Transverse colon (tissue), 4 donors: ENCODE measurements around the gene NUCB2.

Source experiments
- CTCF ChIP-seq, 5 experiments: fragments of 200-600 bp in 3 of 5; fragments of 450-650 bp in 2 of 5; sonication (generic) in 3 of 5; IDR thresholded peaks; 1 replicate in 2 of 5; 2 replicates in 3 of 5; pipeline ENCODE4 v1.5.1; 2016 to 2017; ENCODE audit warnings: antibody characterized with exemption in 5 of 5, inconsistent platforms in 3 of 5, mild to moderate bottlenecking in 2 of 5, moderate library complexity in 1 of 5
- POLR2A ChIP-seq: fragments of 450-650 bp; IDR thresholded peaks from one replicate; pipeline ENCODE4 v1.6.1; 2016; ENCODE audit warnings: antibody characterized with exemption, mild to moderate bottlenecking, moderate library complexity
- POLR2AphosphoS5 ChIP-seq, 3 donors: sonication (generic); formaldehyde crosslinking; IDR thresholded peaks; one replicate each; pipeline ENCODE4 v1.6.1; 2016; ENCODE audit warnings: antibody characterized with exemption in 3 of 3

- TF ChIP-seq POLR2AphosphoS5 (IDR thresholded peaks at IDR 0.05) (no peak), POLR2A (no peak), CTCF (IDR thresholded peaks at IDR 0.05) (no peak)
Observed at GRCh38 chr11:17260020-17260419, 16.5 kb upstream of the NUCB2 start.
